NB4 (cell line): ENCODE data around the gene GATD1.

Source experiments
- DNase-seq: peaks from one replicate; pipeline ENCODE4 v3.0.0; 2010; ENCODE audit warnings: low read depth
- H3K4me3 ChIP-seq: one replicate; pipeline ENCODE4 v1.5.1; 2011; ENCODE audit warnings: mild to moderate bottlenecking, low read depth, low read length, moderate library complexity
- MYC ChIP-seq: IDR thresholded peaks from 2 replicates; pipeline ENCODE4 v1.6.1; 2011; ENCODE audit warnings: low read depth, low read length
- POLR2A ChIP-seq: IDR thresholded peaks from 2 replicates; pipeline ENCODE4 v1.6.1; 2011; ENCODE audit warnings: mild to moderate bottlenecking; ENCODE audit not compliant: insufficient read length; ENCODE audit errors: extremely low read depth
- TF ChIP-seq, protein P1 (sequence below): IDR thresholded peaks from 2 replicates; pipeline ENCODE4 v1.6.1; 2011; ENCODE audit warnings: low read depth, low read length
- TF ChIP-seq, protein P2 (sequence below): IDR thresholded peaks from one replicate; pipeline ENCODE4 v1.5.1; 2012; ENCODE audit warnings: low read depth, low read length

The GATD1 gene

DNA sequence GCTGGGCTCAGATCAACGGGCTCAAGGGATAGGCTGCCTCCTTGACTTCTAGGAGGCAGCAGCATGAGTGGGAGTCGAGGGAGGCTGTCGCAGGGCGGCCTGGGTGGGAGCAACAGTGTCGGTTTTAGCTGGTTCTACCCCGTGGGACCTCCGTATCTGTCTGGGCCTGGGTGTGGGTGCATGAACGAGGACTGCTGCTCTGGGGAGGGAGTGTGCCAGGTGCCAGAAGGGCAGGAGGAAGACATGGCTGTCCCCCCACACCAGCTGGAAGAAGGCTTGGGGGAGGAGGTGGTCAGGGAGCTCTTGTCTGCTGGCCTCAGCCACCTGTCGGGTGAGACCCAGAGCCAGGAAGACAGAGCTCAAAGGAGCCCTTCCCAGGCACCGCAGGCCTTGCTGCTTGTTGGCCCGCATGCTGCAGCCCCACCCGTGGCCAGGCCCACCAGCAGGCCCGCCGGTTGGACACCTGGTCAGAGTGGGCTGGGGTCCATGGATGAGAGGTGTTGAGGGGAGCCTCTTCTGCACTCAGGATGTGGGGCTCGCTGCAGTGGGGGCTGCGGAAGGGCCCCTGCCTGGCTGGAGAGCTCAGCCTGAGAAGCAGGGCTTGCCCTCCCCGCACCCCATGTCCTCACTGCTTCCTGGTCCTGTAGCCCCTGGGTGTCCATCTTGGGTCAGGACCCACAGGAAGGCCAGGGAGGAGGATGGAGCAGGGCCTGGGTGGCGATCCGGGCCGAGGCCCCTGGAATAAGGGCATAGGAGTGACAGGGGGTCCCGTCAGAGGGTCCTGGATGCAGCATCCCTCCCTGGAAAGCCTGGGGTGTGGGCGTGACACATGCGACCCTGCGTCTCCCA lies 9.2 kb upstream of the GATD1 start:
- TF ChIP-seq POLR2A (no peak), MYC (no peak)
- TF ChIP-seq, protein P1, sequence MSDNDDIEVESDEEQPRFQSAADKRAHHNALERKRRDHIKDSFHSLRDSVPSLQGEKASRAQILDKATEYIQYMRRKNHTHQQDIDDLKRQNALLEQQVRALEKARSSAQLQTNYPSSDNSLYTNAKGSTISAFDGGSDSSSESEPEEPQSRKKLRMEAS = no peak
- TF ChIP-seq, protein P2, sequence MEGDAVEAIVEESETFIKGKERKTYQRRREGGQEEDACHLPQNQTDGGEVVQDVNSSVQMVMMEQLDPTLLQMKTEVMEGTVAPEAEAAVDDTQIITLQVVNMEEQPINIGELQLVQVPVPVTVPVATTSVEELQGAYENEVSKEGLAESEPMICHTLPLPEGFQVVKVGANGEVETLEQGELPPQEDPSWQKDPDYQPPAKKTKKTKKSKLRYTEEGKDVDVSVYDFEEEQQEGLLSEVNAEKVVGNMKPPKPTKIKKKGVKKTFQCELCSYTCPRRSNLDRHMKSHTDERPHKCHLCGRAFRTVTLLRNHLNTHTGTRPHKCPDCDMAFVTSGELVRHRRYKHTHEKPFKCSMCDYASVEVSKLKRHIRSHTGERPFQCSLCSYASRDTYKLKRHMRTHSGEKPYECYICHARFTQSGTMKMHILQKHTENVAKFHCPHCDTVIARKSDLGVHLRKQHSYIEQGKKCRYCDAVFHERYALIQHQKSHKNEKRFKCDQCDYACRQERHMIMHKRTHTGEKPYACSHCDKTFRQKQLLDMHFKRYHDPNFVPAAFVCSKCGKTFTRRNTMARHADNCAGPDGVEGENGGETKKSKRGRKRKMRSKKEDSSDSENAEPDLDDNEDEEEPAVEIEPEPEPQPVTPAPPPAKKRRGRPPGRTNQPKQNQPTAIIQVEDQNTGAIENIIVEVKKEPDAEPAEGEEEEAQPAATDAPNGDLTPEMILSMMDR = no peak
- no peak overlapping the region for H3K4me3 ChIP-seq
- peak; percentile 70 for DNase-seq

DNA sequence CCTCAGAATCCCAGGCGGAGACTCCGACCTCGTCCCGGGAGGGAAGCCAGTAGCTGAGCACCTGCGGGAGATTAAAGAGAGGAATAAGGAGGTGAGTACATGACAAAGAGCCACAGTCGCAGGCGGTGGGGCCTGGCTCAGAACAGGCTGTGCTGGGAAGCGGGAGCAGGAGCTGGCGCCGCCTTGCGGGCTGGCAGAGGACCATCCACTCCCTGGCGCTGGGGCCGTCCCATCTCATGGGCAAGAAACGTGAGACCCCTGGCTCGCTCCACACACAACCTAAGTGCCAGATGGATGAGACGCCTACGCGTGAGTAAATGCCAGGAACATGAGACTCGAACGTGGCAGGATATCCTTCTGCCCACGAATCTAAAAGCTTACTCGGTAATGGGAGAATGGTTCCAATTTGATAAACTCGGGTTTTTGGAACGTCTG lies 6.3 kb upstream of the GATD1 start:
- no peak for DNase-seq
- TF ChIP-seq MYC = no peak
- no peak for TF ChIP-seq POLR2A
- TF ChIP-seq, protein P1 = no peak
- TF ChIP-seq, protein P2 = no peak
- H3K4me3 ChIP-seq = no peak overlapping the region

DNA sequence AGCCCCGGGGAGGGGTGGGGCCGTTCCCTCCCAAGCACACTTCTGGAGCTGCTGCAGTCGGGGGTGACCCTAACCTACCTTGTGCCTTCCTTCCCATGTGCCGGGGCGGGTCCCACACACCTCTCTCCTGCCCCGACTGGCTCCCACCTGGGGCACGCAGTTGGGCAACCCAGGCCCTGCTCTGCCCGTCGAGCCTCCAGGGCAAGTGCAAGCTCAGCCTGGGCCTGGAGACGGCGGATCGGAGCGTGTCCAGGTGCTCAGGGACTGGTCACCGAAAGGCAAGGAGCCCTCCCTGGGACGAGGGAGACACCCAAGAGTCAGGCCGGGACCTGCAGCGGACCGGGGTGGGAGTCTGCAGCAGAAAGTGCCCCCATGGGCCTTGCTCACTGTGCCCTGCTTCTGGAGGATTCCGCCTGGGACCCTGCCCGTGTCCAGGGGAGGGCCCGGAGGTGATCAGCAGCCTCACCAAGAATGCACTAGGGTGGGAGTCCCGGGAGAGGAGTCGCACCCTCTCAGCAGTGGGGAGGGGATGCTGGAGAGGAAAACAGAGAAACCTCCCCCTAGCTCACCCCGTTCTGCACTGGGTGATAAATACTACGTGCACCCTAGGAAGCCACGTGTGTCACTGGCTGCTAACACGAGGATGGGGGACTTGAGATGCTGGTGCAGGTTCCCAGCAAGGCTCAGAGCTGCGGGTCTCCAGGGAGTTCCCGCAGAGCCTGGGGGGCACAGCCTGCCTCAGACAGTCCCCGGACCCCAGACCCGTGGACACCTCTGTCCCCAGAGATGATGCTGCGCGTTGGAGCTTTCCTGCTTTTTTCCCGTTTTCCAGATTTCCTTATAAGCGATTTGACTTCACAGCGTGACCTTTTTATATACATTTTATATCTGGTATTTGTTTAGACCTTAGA lies 5.2 kb upstream of the GATD1 start:
- no peak for DNase-seq
- H3K4me3 ChIP-seq = no peak overlapping the region
- TF ChIP-seq MYC (no peak), POLR2A (no peak)
- TF ChIP-seq, protein P2 = no peak
- TF ChIP-seq, protein P1 = no peak

DNA sequence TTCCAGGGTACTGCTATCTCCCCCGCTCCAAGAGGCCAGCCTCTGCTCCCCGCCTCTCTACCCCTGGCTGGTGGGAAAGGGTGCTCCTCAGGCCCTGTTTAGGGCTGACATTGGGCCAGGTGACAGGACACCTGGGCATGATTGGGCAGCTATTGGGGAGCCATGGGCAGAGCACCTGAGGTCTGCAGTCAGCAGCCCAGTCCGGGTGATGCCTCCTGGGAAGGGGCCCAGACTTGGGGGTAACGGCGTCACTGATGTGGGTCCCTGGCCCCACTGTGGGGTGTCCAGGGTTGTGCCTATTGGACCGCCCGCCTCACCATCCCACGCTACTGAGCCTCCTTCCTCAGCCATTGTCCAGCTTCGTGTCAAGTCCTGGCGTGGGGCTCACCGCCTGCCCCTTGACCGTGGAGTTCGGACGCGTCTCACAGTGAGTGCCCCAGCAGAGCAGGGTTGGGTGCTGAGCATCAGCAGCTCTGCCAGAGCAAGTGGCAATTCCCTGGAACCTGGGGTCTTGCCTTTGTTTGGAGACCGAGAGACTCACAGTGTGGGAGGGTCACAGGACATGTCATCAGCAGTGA lies 2.8 kb upstream of the GATD1 start:
- no peak for DNase-seq
- TF ChIP-seq, protein P2 = no peak
- TF ChIP-seq MYC (no peak), POLR2A (no peak)
- TF ChIP-seq, protein P1 = no peak
- H3K4me3 ChIP-seq = no peak overlapping the region
